HG03469 (cell line): ENCODE data around the gene UXS1.

Experiments used
- ATAC-seq: cut with Tn5 transposase; IDR thresholded peaks from one replicate; pipeline ENCODE4 v1.9.1; 2021; ENCODE audit warnings: mild to moderate bottlenecking, moderate library complexity, moderate number of reproducible peaks; ENCODE audit not compliant: unreplicated experiment

Gene UXS1

GRCh38 chr2:106113361-106113966, 80.6 kb downstream of the UXS1 start:
- ATAC-seq = no peak

- ATAC-seq = no peak
Measured at GRCh38 chr2:106111882-106112571, 82.1 kb downstream of the UXS1 start.

- ATAC-seq = no peak
Measured at GRCh38 chr2:106109675-106110424, 84.3 kb downstream of the UXS1 start.

- no peak for ATAC-seq
Measured at GRCh38 chr2:106108791-106109190, 85.3 kb downstream of the UXS1 start.

- ATAC-seq = no peak
Measured at GRCh38 chr2:106108351-106108750, 85.8 kb downstream of the UXS1 start.

- ATAC-seq = peak; percentile 75
Measured at GRCh38 chr2:106107509-106108131, 86.5 kb downstream of the UXS1 start.

- peak; percentile 27 for ATAC-seq
Measured at GRCh38 chr2:106106622-106107508, 87.2 kb downstream of the UXS1 start.

- ATAC-seq = no peak
Measured at GRCh38 chr2:106105151-106105922, 88.8 kb downstream of the UXS1 start.

GRCh38 chr2:106104332-106105062, 89.6 kb downstream of the UXS1 start:
- no peak for ATAC-seq

- ATAC-seq = no peak
Measured at GRCh38 chr2:106099691-106100090, 94.4 kb downstream of the UXS1 start.

- no peak for ATAC-seq
Measured at GRCh38 chr2:106098664-106099063, 95.4 kb downstream of the UXS1 start.

- ATAC-seq = no peak
Measured at GRCh38 chr2:106098081-106098480, 96.0 kb downstream of the UXS1 start.

- ATAC-seq = no peak
Measured at GRCh38 chr2:106097038-106098000, 96.8 kb downstream of the UXS1 start.

GRCh38 chr2:106096299-106097037, 97.6 kb downstream of the UXS1 start:
- no peak for ATAC-seq

- ATAC-seq = no peak
Measured at GRCh38 chr2:106095478-106096298, 98.4 kb downstream of the UXS1 start.

- ATAC-seq = no peak
Measured at GRCh38 chr2:106094131-106094841, 99.8 kb downstream of the UXS1 start.
